HL-60/S4 treated with retinoic acid at 250 ng/mL for 4 days and 3 days (cell line): ENCODE data around the gene ZNF142.

Experiments used
- in situ Hi-C: fragments of 300-500 bp; cut with MboI; formaldehyde crosslinking; loops from 2 replicates; pipeline ENCODE4 v1.7.0; 2022; ENCODE audit warnings: low sequenced_read_pairs

The ZNF142 gene

GRCh38 chr2:218648088-218648786, 11.2 kb downstream of the ZNF142 start:
- in situ Hi-C loops, result no loop called here

- in situ Hi-C loops, result no loop called here
Observed at GRCh38 chr2:218645126-218645525, 14.3 kb downstream of the ZNF142 start.

GRCh38 chr2:218644721-218645120, 14.7 kb downstream of the ZNF142 start:
- in situ Hi-C loops, result no loop called here

GRCh38 chr2:218643751-218644310, 15.6 kb downstream of the ZNF142 start:
- in situ Hi-C loops, result no loop called here

GRCh38 chr2:218642786-218643185, 16.6 kb downstream of the ZNF142 start:
- in situ Hi-C loops, result no loop called here

- in situ Hi-C loops, result no loop called here
Observed at GRCh38 chr2:218642121-218642656, 17.2 kb downstream of the ZNF142 start.

- in situ Hi-C loops, result no loop called here
Observed at GRCh38 chr2:218638372-218638771, 21.1 kb downstream of the ZNF142 start.

GRCh38 chr2:218635719-218636118, 23.7 kb downstream of the ZNF142 start:
- in situ Hi-C loops, result no loop called here

- in situ Hi-C loops, result no loop called here
Observed at GRCh38 chr2:218631837-218632236, 27.6 kb downstream of the ZNF142 start.

- in situ Hi-C loops, result no loop called here
Observed at GRCh38 chr2:218627939-218628338, 31.5 kb downstream of the ZNF142 start.

- in situ Hi-C loops, result no loop called here
Observed at GRCh38 chr2:218626369-218626768, 33.1 kb downstream of the ZNF142 start.

- in situ Hi-C loops, result no loop called here
Observed at GRCh38 chr2:218623366-218623705, 36.1 kb downstream of the ZNF142 start.

- in situ Hi-C loops, result no loop called here
Observed at GRCh38 chr2:218622606-218623365, 36.6 kb downstream of the ZNF142 start.

- in situ Hi-C loops, result no loop called here
Observed at GRCh38 chr2:218621007-218621406, 38.4 kb downstream of the ZNF142 start.

- in situ Hi-C loops, result no loop called here
Observed at GRCh38 chr2:218618102-218618860, 41.1 kb downstream of the ZNF142 start.

- in situ Hi-C loops, result no loop called here
Observed at GRCh38 chr2:218615868-218616315, 43.5 kb downstream of the ZNF142 start.

GRCh38 chr2:218607436-218608115, 51.8 kb downstream of the ZNF142 start, which contains the start of gene PLCD4:
Gene PLCD4, plus strand, starts transcription at chr2:218607899. Its CDS starts 7,841 bp downstream, at chr2:218615740.
- in situ Hi-C loops, result no loop called here

GRCh38 chr2:218605432-218605831, 54.0 kb downstream of the ZNF142 start:
- in situ Hi-C loops, result no loop called here
